Measurements from ENCODE around the gene EFL1. TPM values are rescaled to one million over a fixed set of nuclear protein-coding genes. Genes with fewer than 3 reads are reported as not detected.

The EFL1 gene
- total RNA-seq, 2 donors from 2014 or later: 42.0 to 59.1 TPM

- peaks cover 4% of the 10 kb centered on the region for H3K27me3 Mint-ChIP-seq (ENCODE audit: insufficient read depth)
- H3K4me1 ChIP-seq (ENCODE audit: control insufficient read depth, insufficient read depth, low read length): no peaks in the 10 kb centered on the region
- no peaks in the 10 kb centered on the region for H3K27me3 ChIP-seq (ENCODE audit: control insufficient read depth, insufficient read depth, low read length, poor library complexity, severe bottlenecking)
- H3K27ac Mint-ChIP-seq: no peak overlapping the region
- DNase-seq: no peak
- H3K9me3 ChIP-seq (ENCODE audit: control insufficient read depth, low read length): no peaks in the 10 kb centered on the region
- H3K9me3 Mint-ChIP-seq: no peaks in the 10 kb centered on the region
- no peaks in the 10 kb centered on the region for H3K36me3 ChIP-seq (ENCODE audit: control insufficient read depth, insufficient read depth, low read length)
- no peak overlapping the region for H3K27ac ChIP-seq (ENCODE audit: low read depth, low read length)
- peaks cover 16% of the 10 kb centered on the region for H3K4me1 Mint-ChIP-seq
- no peak overlapping the region for H3K9ac ChIP-seq (ENCODE audit: extremely low read depth, low read length, poor library complexity, severe bottlenecking)
- H3K4me3 ChIP-seq (ENCODE audit: low read length): no peak overlapping the region
- no peak for TF ChIP-seq CTCF (conservative IDR thresholded peaks at IDR 0.05)
- H3K4me3 Mint-ChIP-seq: no peak overlapping the region
- H3K36me3 Mint-ChIP-seq (ENCODE audit: low read depth): no peaks in the 10 kb centered on the region
Measured at GRCh38 chr15:82095803-82096202, 166.7 kb downstream of the EFL1 start.

- no peak for TF ChIP-seq CTCF (conservative IDR thresholded peaks at IDR 0.05)
- Mint-ChIP-seq H3K4me3 (no peak overlapping the region), H3K36me3 (ENCODE audit: low read depth) (no peaks in the 10 kb centered on the region), H3K27me3 (ENCODE audit: insufficient read depth) (peaks cover 4% of the 10 kb centered on the region), H3K9me3 (no peaks in the 10 kb centered on the region), H3K4me1 (peaks cover 7% of the 10 kb centered on the region), H3K27ac (no peak overlapping the region)
- Histone ChIP-seq H3K27me3 (ENCODE audit: control insufficient read depth, insufficient read depth, low read length, poor library complexity, severe bottlenecking) (no peaks in the 10 kb centered on the region), H3K27ac (ENCODE audit: low read depth, low read length) (no peak overlapping the region), H3K9me3 (ENCODE audit: control insufficient read depth, low read length) (no peaks in the 10 kb centered on the region), H3K9ac (ENCODE audit: extremely low read depth, low read length, poor library complexity, severe bottlenecking) (no peak overlapping the region), H3K4me1 (ENCODE audit: control insufficient read depth, insufficient read depth, low read length) (no peaks in the 10 kb centered on the region), H3K36me3 (ENCODE audit: control insufficient read depth, insufficient read depth, low read length) (no peaks in the 10 kb centered on the region), H3K4me3 (ENCODE audit: low read length) (no peak overlapping the region)
- WGBS, 2 experiments (ENCODE audit: insufficient coverage in 1 of 2, insufficient read length in 1 of 2): 91 to 94% methylated on average over 12 to 13 of the region's 13 CpGs
- no peak for DNase-seq
Measured at GRCh38 chr15:82093774-82094211, 168.7 kb downstream of the EFL1 start.

- H3K27ac ChIP-seq (ENCODE audit: low read depth, low read length): no peak overlapping the region
Measured at GRCh38 chr15:82093325-82093724, 169.2 kb downstream of the EFL1 start.

More at GRCh38 chr15:82093325-82093724, 169.2 kb downstream of the EFL1 start:
- Histone ChIP-seq H3K36me3 (ENCODE audit: control insufficient read depth, insufficient read depth, low read length) (no peaks in the 10 kb centered on the region), H3K4me1 (ENCODE audit: control insufficient read depth, insufficient read depth, low read length) (no peaks in the 10 kb centered on the region), H3K9me3 (ENCODE audit: control insufficient read depth, low read length) (no peaks in the 10 kb centered on the region), H3K9ac (ENCODE audit: extremely low read depth, low read length, poor library complexity, severe bottlenecking) (no peak overlapping the region), H3K27me3 (ENCODE audit: control insufficient read depth, insufficient read depth, low read length, poor library complexity, severe bottlenecking) (no peaks in the 10 kb centered on the region), H3K4me3 (ENCODE audit: low read length) (no peak overlapping the region)
- 75 to 97% methylated on average over 2 to 4 of the region's 5 CpGs for WGBS, 2 experiments (ENCODE audit: insufficient coverage in 1 of 2, insufficient read length in 1 of 2)
- Mint-ChIP-seq H3K36me3 (ENCODE audit: low read depth) (no peaks in the 10 kb centered on the region), H3K4me3 (no peak overlapping the region), H3K27me3 (ENCODE audit: insufficient read depth) (peaks cover 4% of the 10 kb centered on the region), H3K4me1 (peaks cover 7% of the 10 kb centered on the region), H3K9me3 (no peaks in the 10 kb centered on the region), H3K27ac (no peak overlapping the region)
- no peak for TF ChIP-seq CTCF (conservative IDR thresholded peaks at IDR 0.05)
- no peak for DNase-seq
